Vagina (tissue), 2 donors: ENCODE results near the gene GNE.

ENCODE experiments used
- CTCF ChIP-seq, 3 experiments: fragments of 450-650 bp in 2 of 3; fragments of 200-600 bp in 1 of 3; sonication (generic) in 1 of 3; IDR thresholded peaks; one replicate each; pipeline ENCODE4 v1.5.1; 2017 to 2019; ENCODE audit warnings: antibody characterized with exemption in 3 of 3, mild to moderate bottlenecking in 2 of 3, moderate library complexity in 2 of 3
- POLR2A ChIP-seq, 2 donors: fragments of 450-650 bp; IDR thresholded peaks; one replicate each; pipeline ENCODE4 v1.6.1; 2017; ENCODE audit warnings: antibody characterized with exemption in 2 of 2, mild to moderate bottlenecking in 2 of 2, moderate library complexity in 2 of 2
- POLR2AphosphoS5 ChIP-seq, 2 donors: sonication (generic); formaldehyde crosslinking; IDR thresholded peaks; one replicate each; pipeline ENCODE4 v1.9.0; 2017; ENCODE audit warnings: antibody characterized with exemption in 2 of 2, mild to moderate bottlenecking in 2 of 2, low read depth in 1 of 2; ENCODE audit not compliant: insufficient read depth in 1 of 2

GRCh38 chr9:36187414-36187813 lies 70.8 kb downstream of the GNE start:
- no peak for TF ChIP-seq POLR2AphosphoS5 (IDR thresholded peaks at IDR 0.05; ENCODE audit: insufficient read depth in 1 of 2, low read depth in 1 of 2)
- TF ChIP-seq CTCF (IDR thresholded peaks at IDR 0.05), result no peak
- no peak for TF ChIP-seq POLR2A (IDR thresholded peaks at IDR 0.05)
